Raji (cell line): ENCODE data around the gene IP6K2.

Experiments
- POLR2A ChIP-seq: IDR thresholded peaks from 2 replicates; pipeline ENCODE4 v1.6.1; 2011; ENCODE audit warnings: low read depth, low read length, control low read depth; ENCODE audit not compliant: insufficient read depth

Gene IP6K2, protein sequence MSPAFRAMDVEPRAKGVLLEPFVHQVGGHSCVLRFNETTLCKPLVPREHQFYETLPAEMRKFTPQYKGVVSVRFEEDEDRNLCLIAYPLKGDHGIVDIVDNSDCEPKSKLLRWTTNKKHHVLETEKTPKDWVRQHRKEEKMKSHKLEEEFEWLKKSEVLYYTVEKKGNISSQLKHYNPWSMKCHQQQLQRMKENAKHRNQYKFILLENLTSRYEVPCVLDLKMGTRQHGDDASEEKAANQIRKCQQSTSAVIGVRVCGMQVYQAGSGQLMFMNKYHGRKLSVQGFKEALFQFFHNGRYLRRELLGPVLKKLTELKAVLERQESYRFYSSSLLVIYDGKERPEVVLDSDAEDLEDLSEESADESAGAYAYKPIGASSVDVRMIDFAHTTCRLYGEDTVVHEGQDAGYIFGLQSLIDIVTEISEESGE

GRCh38 chr3:48716982-48717746, at the start of gene IP6K2:
Gene IP6K2 (minus strand): TSS chr3:48717221. CDS start chr3:48695291, 21,930 bp downstream.
- peak; percentile 79 for TF ChIP-seq POLR2A

GRCh38 chr3:48765376-48765775, 48.4 kb upstream of the IP6K2 start:
- no peak for TF ChIP-seq POLR2A

- TF ChIP-seq POLR2A = no peak
These were observed 45.8 kb upstream of the IP6K2 start for GRCh38 chr3:48762816-48763215.

DNA sequence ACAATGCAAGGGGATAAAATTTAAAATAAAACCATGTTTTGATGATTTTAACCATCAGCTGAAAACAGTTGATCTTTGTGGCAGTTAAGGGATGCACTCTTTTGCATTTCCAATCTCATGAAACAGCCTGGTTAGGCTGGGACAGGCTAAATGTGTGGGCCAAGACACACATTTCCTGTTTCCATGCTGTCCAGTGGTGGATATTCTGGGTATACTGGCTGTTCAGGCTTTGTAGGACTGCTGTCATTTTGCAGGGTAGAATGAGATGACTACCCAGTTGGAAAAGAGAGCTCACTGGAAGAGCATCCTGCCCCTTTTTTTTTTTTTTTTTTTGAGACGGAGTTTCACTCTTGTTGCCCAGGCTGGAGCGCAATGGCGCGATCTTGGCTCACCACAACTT, 42.0 kb upstream of the IP6K2 start:
- no peak for TF ChIP-seq POLR2A

- TF ChIP-seq POLR2A = no peak
These were observed 39.6 kb upstream of the IP6K2 start for GRCh38 chr3:48756640-48757039.

DNA sequence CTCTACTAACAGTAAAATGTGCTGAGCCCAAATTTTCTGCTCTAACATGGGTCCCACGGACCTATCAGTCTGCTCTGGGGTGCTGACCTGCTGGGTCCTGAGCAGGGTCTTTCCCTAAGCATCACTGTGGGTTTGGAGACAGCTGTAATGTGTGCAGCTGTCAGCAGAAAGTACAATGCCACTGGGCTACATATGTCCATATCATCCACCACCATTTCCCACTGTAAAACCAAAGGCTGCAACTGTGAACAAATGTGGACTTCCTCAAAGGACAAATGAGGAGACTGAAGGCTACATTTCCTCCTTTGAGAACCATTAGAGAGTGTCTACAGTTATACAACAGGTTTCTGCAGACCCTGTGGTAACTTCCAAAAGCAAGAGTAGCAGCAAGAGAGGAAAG, 33.8 kb upstream of the IP6K2 start:
- TF ChIP-seq POLR2A = no peak

DNA sequence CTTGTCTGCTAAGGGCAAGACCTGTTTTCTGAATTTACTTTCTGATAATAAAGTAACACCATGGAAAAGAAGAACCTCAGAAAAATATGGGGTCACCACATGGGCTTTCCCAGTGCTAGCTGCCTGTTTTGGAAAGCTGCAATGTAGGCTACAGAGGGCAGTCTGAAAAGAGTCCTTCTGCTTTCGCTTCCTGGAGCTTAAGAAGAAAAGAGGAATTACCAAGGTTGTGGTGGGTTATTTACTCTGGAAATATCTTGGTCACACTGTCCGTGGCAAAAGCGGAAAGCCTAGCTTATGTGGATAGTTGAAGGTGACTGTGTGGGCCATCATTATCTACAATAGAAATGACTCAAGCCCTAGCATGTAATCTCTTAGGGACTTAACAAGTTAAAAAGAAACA, 31.7 kb upstream of the IP6K2 start:
- TF ChIP-seq POLR2A = no peak

GRCh38 chr3:48747706-48748105, 30.7 kb upstream of the IP6K2 start:
- TF ChIP-seq POLR2A = no peak

DNA sequence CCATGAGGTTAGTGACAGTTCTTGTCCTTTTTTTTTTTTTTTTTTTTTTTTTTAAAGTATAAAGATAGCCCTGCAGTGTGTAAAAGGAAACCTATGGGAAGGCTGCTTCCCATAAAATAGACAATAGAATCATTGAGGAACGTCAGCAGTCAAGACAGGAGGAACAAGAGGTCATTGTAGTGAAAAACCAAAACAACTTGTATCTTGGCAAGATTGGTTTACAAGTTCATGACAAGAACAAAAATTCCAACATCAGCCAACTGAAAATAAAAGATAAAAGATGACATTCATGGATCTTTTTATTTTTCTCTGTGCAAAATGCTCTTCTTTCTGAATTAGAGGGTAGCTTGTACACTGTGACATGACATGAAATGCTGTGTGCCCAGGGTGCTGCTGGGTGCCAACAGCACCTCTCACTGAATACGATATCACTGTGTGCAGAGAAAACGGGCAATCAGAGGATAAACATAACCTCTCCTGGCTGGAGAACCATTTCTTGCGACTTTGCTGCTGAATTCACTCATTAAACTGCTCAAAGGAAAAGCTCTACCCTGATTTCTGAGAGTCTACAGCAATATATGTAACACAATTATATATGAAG, 30.1 kb upstream of the IP6K2 start:
- no peak for TF ChIP-seq POLR2A

DNA sequence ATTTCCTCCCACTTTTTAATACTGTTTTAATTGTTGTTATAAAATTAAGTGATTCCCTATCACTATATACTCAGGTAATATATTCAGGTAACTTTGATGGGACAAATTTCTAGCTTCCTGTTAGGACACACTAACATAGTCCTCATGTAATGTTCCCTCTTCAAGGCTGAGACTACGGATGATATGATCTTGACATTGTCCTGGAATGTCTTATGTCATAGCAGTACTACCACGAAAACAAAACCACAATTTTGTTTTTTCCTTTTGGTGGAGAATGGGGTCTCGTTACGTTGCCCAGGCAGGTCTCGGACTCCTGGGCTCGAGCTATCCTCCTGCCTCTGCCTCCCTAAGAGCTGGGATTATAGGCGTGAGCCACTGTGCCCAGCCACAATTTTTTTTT, 26.8 kb upstream of the IP6K2 start:
- TF ChIP-seq POLR2A = no peak

- no peak for TF ChIP-seq POLR2A
These were observed 23.2 kb upstream of the IP6K2 start for GRCh38 chr3:48739955-48740823.

DNA sequence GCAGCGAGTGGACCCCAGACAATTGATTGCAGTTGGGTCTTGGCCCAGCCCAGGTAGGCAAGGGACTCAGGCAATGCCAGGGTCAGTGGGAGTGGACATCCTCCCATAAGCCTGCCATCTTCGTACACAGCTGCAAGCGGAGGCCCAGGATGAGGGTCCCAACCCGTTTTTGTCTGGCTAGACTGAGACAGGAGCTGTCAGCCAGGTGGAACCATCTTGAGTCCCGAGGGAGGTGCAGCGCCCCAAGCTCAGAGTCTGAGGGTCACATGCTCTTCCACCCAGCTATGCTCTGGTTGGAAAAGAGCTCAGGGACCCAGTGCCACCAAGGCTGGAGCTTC, 22.6 kb upstream of the IP6K2 start:
- TF ChIP-seq POLR2A = no peak

GRCh38 chr3:48738926-48739616, 22.1 kb upstream of the IP6K2 start:
- TF ChIP-seq POLR2A = no peak

DNA sequence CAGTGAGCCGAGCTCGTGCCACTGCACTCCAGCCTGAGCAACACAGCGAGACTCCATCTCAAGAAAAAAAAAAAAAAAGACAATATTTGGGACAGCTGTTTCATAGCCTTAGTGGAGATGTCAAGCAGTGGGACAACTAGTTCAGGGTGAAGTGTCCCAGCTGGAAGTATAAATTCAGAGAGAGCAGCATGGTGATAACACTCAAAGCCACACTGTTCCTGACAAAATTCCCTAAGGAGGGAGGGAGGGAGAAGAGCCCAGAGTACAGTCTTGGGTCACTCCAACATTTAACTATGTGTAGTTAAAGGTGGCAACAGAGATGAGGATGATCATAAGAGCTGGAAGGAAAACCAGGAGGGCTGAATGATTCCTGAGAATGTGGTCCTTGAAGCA, 21.1 kb upstream of the IP6K2 start:
- no peak for TF ChIP-seq POLR2A
